ENCODE results near the gene ERP29. TPM values are rescaled to one million over a fixed set of nuclear protein-coding genes. Genes with fewer than 3 reads are reported as not detected.

Gene ERP29
- 138 and 144 TPM in 2 replicates for total RNA-seq
- long read RNA-seq, transcript ERP29-201 (3 exons, 1,735 nt): major isoform, 132 of 141 reads
- long read RNA-seq, partial matches to known transcripts: 0 of 141 reads
- long read RNA-seq, other reads (novel, unspliced or antisense): 7 of 141 reads

- peak; percentile 100 for DNase-seq (ENCODE audit: low spot score, unreplicated experiment)
- no peaks in the 10 kb centered on the region for H3K27me3 Mint-ChIP-seq
- TF ChIP-seq CTCF (IDR thresholded peaks at IDR 0.05; ENCODE audit: unreplicated experiment): peak; percentile 53
- H3K4me1 Mint-ChIP-seq (ENCODE audit: low read depth): peaks cover 25% of the 10 kb centered on the region
- H3K4me3 Mint-ChIP-seq (ENCODE audit: low read depth): peak within 1 kb of the TSS; percentile 83
- H3K27ac Mint-ChIP-seq: peak within 1 kb of the TSS; percentile 98
- peaks cover 20% of the 10 kb centered on the region for H3K36me3 Mint-ChIP-seq (ENCODE audit: insufficient read depth)
- peaks cover 7% of the 10 kb centered on the region for H3K9me3 Mint-ChIP-seq (ENCODE audit: low read depth)
Measured at GRCh38 chr12:112012775-112013600, at the start of gene ERP29, which contains the start of gene TMEM116. TSS of gene ERP29 (plus strand) at chr12:112013426. CDS start at chr12:112013466, 40 bp downstream. TSS of gene TMEM116 (minus strand) at chr12:112013165. CDS start at chr12:112005270, 7,895 bp downstream.

DNA sequence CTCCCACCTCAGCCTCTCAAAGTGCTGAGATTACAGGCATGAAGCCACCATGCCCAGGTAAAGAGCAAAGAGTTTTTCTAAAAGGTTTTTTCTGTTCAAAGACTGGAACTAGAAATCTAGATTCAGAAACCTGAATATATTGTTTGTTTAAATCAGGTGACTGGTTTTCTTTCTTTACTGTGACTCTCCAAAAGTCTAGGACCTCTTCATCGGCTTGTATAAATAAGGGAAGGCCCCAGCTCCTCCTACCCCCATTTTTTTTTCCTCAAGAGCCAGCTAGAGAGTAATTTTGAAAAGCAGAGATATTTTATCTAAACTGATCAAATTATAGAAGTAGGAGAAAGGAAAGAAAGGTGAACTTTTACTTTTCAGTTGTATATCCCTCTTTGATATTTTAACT lies 48.3 kb upstream of the ERP29 start:
- TF ChIP-seq CTCF (IDR thresholded peaks at IDR 0.05; ENCODE audit: unreplicated experiment): no peak
- no peaks in the 10 kb centered on the region for H3K27me3 Mint-ChIP-seq
- no peak overlapping the region for H3K4me3 Mint-ChIP-seq (ENCODE audit: low read depth)
- H3K9me3 Mint-ChIP-seq (ENCODE audit: low read depth): peaks cover 31% of the 10 kb centered on the region
- H3K4me1 Mint-ChIP-seq (ENCODE audit: low read depth): peaks cover 7% of the 10 kb centered on the region
- no peak overlapping the region for H3K27ac Mint-ChIP-seq
- no peak for DNase-seq (ENCODE audit: low spot score, unreplicated experiment)
- H3K36me3 Mint-ChIP-seq (ENCODE audit: insufficient read depth): peaks cover 28% of the 10 kb centered on the region

DNA sequence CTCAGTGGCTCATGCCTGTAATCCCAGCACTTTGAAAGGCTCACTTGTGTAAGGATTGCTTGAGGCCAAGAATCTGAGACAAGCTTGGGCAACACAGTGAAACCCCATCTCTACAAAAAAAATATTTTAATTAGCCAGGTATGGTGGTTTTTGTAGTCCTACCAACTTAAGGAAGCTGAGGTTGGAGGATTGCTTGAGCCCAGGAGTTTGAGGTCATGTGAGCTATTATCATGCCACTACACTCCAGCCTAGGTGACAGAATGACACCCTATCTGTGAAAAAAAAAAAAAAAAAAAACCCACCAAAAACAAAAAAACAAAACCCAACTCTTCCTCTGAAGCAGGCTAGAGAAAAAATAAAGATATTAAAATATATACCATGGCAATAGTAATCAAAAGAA lies 41.4 kb upstream of the ERP29 start:
- Mint-ChIP-seq H3K36me3 (ENCODE audit: insufficient read depth) (peaks cover 10% of the 10 kb centered on the region), H3K9me3 (ENCODE audit: low read depth) (peaks cover 7% of the 10 kb centered on the region), H3K4me1 (ENCODE audit: low read depth) (peaks cover 13% of the 10 kb centered on the region), H3K4me3 (ENCODE audit: low read depth) (no peak overlapping the region), H3K27me3 (no peaks in the 10 kb centered on the region), H3K27ac (no peak overlapping the region)
- no peak for TF ChIP-seq CTCF (IDR thresholded peaks at IDR 0.05; ENCODE audit: unreplicated experiment)
- no peak for DNase-seq (ENCODE audit: low spot score, unreplicated experiment)

DNA sequence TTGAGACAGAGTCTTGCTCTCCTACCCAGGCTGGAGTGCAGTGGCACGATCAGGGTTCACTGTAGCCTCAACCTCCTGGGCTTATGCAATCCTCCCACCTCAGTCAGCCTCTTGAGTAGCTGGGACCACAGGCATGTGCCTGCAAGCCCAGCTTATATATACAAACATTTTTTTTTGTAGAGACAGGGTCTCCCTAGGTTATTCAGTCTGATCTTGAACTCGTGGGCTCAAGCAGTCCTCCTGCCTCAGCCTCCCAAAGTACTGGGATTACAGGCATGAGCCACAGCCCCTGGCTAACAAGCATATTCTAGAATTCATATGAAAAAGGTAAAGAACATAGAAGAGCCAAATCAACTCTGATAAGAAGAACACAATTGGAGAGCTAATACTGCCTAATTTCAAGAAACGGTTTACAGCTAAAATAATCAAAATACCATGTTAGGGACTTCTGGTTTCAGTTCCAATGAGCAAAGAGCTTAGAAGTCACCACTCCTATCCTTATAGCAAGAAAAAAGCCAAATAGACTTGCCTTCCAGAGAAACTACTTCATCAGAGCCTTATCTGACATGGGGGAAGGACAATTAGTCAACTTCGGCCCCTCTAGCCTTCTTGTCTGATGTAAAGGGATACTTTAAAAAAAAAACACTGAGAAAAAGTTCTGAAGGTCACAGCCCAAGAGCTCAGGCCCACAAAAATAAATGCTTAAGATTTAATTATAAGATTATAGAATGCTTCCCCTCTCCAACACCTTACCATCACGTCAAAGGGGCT lies 37.9 kb upstream of the ERP29 start:
- no peak for TF ChIP-seq CTCF (IDR thresholded peaks at IDR 0.05; ENCODE audit: unreplicated experiment)
- Mint-ChIP-seq H3K9me3 (ENCODE audit: low read depth) (peaks cover 4% of the 10 kb centered on the region), H3K4me3 (ENCODE audit: low read depth) (no peak overlapping the region), H3K27me3 (no peaks in the 10 kb centered on the region), H3K4me1 (ENCODE audit: low read depth) (peaks cover 6% of the 10 kb centered on the region), H3K27ac (peak overlapping the region; percentile 27), H3K36me3 (ENCODE audit: insufficient read depth) (peaks cover 5% of the 10 kb centered on the region)
- no peak for DNase-seq (ENCODE audit: low spot score, unreplicated experiment)

DNA sequence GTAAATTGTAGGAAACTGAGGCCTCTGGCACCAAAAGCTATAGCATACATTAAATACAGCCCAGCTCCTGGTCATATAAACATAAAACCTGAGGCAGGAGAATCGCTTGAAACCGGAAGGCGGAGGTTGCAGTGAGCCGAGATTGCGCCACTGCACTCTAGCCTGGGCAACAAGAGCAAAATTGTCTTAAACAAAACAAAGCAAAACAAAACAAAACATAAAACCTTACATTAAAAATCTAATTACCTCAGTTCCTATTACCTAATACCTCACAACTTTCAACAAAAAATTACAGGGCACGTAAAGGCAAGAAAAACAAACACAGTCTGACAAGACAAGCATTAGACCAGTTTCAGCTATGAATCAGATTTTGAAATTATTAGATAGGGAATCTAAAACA lies 36.9 kb upstream of the ERP29 start:
- peaks cover 6% of the 10 kb centered on the region for H3K4me1 Mint-ChIP-seq (ENCODE audit: low read depth)
- H3K36me3 Mint-ChIP-seq (ENCODE audit: insufficient read depth): peaks cover 3% of the 10 kb centered on the region
- H3K27me3 Mint-ChIP-seq: no peaks in the 10 kb centered on the region
- no peak overlapping the region for H3K4me3 Mint-ChIP-seq (ENCODE audit: low read depth)
- H3K27ac Mint-ChIP-seq: no peak overlapping the region
- no peaks in the 10 kb centered on the region for H3K9me3 Mint-ChIP-seq (ENCODE audit: low read depth)
- no peak for DNase-seq (ENCODE audit: low spot score, unreplicated experiment)
- TF ChIP-seq CTCF (IDR thresholded peaks at IDR 0.05; ENCODE audit: unreplicated experiment): no peak

All from progenitor cell of endocrine pancreas (in vitro differentiated cells).